NB4 (cell line): Measurements from ENCODE around the gene DNAI1.

ENCODE experiments used
- DNase-seq: peaks from one replicate; pipeline ENCODE4 v3.0.0; 2010; ENCODE audit warnings: low read depth
- H3K4me3 ChIP-seq: one replicate; pipeline ENCODE4 v1.5.1; 2011; ENCODE audit warnings: mild to moderate bottlenecking, low read depth, low read length, moderate library complexity
- CTCF ChIP-seq: IDR thresholded peaks from one replicate; pipeline ENCODE4 v1.5.1; 2012; ENCODE audit warnings: low read depth, low read length
- MAX ChIP-seq: IDR thresholded peaks from 2 replicates; pipeline ENCODE4 v1.6.1; 2011; ENCODE audit warnings: low read depth, low read length
- MYC ChIP-seq: IDR thresholded peaks from 2 replicates; pipeline ENCODE4 v1.6.1; 2011; ENCODE audit warnings: low read depth, low read length
- POLR2A ChIP-seq: IDR thresholded peaks from 2 replicates; pipeline ENCODE4 v1.6.1; 2011; ENCODE audit warnings: mild to moderate bottlenecking; ENCODE audit not compliant: insufficient read length; ENCODE audit errors: extremely low read depth

The DNAI1 gene

GRCh38 chr9:34555002-34555348 lies 96.4 kb downstream of the DNAI1 start:
- H3K4me3 ChIP-seq, result no peak overlapping the region
- DNase-seq, result no peak
- no peak for TF ChIP-seq MAX
- no peak for TF ChIP-seq MYC

GRCh38 chr9:34555500-34555899 lies 96.9 kb downstream of the DNAI1 start:
- DNase-seq, result no peak
- TF ChIP-seq POLR2A, result no peak
- TF ChIP-seq MAX, result no peak
- no peak for TF ChIP-seq CTCF
- no peak for TF ChIP-seq MYC

GRCh38 chr9:34555936-34556525 lies 97.4 kb downstream of the DNAI1 start:
- TF ChIP-seq POLR2A (no peak), MAX (no peak), CTCF (no peak), MYC (no peak)
- H3K4me3 ChIP-seq, result no peak overlapping the region
- DNase-seq, result no peak

More at GRCh38 chr9:34555500-34555899, 96.9 kb downstream of the DNAI1 start:
- H3K4me3 ChIP-seq, result no peak overlapping the region

GRCh38 chr9:34556949-34557348 lies 98.3 kb downstream of the DNAI1 start:
- TF ChIP-seq MYC (no peak), CTCF (no peak)
- DNase-seq, result no peak
- no peak overlapping the region for H3K4me3 ChIP-seq

GRCh38 chr9:34557426-34558321 lies 99.1 kb downstream of the DNAI1 start:
- no peak overlapping the region for H3K4me3 ChIP-seq
- DNase-seq, result no peak
- TF ChIP-seq MAX (no peak), CTCF (no peak), POLR2A (no peak), MYC (no peak)

GRCh38 chr9:34558364-34558763 lies 99.8 kb downstream of the DNAI1 start:
- TF ChIP-seq CTCF (no peak), POLR2A (no peak), MYC (no peak), MAX (no peak)
- no peak overlapping the region for H3K4me3 ChIP-seq
- no peak for DNase-seq
